ENCODE measurements around the gene XDH.

DNA sequence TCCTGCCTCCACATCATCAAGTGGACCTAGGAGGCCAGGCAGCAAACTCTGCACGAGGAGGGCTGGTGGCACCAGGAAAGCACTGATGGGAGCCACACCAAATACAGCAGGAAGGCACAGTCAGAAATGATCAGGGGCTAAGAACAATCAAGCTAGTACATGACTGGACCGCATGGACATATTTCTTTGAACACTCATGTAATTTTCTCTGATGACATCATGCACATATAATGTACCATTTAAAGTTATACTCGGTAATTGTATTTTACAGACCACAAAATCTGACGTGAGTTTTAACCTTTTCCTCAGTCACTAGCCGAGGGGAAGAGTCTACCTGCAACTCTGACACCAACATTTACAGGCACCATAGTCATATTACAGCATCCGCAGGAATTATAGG, 76.7 kb downstream of the XDH start:
- TF ChIP-seq, protein P1, sequence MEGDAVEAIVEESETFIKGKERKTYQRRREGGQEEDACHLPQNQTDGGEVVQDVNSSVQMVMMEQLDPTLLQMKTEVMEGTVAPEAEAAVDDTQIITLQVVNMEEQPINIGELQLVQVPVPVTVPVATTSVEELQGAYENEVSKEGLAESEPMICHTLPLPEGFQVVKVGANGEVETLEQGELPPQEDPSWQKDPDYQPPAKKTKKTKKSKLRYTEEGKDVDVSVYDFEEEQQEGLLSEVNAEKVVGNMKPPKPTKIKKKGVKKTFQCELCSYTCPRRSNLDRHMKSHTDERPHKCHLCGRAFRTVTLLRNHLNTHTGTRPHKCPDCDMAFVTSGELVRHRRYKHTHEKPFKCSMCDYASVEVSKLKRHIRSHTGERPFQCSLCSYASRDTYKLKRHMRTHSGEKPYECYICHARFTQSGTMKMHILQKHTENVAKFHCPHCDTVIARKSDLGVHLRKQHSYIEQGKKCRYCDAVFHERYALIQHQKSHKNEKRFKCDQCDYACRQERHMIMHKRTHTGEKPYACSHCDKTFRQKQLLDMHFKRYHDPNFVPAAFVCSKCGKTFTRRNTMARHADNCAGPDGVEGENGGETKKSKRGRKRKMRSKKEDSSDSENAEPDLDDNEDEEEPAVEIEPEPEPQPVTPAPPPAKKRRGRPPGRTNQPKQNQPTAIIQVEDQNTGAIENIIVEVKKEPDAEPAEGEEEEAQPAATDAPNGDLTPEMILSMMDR (IDR thresholded peaks at IDR 0.05; ENCODE audit: low read length), result no peak
- TF ChIP-seq EZH2 (optimal IDR thresholded peaks at IDR 0.05; ENCODE audit: low read depth, low read length), result no peak

Data from MM.1S (cell line).